ENCODE measurements around the gene IFIT1.

The IFIT1 gene, protein sequence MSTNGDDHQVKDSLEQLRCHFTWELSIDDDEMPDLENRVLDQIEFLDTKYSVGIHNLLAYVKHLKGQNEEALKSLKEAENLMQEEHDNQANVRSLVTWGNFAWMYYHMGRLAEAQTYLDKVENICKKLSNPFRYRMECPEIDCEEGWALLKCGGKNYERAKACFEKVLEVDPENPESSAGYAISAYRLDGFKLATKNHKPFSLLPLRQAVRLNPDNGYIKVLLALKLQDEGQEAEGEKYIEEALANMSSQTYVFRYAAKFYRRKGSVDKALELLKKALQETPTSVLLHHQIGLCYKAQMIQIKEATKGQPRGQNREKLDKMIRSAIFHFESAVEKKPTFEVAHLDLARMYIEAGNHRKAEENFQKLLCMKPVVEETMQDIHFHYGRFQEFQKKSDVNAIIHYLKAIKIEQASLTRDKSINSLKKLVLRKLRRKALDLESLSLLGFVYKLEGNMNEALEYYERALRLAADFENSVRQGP

DNA sequence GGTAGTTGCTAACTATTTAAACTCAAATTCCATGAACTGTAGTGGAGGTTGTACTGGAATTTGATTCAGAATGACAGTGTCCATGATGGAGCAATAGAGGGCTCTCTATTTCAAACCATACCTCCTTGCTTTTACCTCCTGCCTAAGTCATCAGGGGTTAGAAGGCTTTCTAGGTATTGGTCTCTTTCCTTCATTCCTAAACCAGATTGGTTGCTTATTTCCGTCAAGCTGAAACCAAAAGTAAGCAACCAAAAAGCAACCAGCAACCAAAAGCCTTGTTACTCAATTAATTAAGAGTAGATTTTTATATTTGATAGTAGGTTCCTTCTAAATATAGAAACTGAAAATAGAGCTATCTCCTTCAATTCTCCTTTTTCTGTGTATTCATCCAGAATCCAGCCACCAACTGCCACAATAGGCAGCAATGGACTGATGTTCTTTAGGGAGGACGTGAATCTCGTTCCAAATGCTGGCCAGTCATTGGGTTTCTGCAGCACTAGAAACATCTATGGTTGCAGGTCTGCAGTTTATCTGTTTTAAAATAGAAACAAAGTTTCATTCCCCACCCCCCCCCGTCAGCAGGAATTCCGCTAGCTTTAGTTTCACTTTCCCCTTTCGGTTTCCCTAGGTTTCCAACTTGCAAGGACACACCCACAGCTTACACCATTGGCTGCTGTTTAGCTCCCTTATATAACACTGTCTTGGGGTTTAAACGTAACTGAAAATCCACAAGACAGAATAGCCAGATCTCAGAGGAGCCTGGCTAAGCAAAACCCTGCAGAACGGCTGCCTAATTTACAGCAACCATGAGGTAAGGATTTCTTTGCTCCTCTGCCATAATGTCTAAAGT lies at the start of gene IFIT1:
IFIT1 (plus strand) TSS at position 717 of the 850 bp plus-strand sequence; CDS start at position 807, 90 bp downstream.
- TF ChIP-seq, protein P1, sequence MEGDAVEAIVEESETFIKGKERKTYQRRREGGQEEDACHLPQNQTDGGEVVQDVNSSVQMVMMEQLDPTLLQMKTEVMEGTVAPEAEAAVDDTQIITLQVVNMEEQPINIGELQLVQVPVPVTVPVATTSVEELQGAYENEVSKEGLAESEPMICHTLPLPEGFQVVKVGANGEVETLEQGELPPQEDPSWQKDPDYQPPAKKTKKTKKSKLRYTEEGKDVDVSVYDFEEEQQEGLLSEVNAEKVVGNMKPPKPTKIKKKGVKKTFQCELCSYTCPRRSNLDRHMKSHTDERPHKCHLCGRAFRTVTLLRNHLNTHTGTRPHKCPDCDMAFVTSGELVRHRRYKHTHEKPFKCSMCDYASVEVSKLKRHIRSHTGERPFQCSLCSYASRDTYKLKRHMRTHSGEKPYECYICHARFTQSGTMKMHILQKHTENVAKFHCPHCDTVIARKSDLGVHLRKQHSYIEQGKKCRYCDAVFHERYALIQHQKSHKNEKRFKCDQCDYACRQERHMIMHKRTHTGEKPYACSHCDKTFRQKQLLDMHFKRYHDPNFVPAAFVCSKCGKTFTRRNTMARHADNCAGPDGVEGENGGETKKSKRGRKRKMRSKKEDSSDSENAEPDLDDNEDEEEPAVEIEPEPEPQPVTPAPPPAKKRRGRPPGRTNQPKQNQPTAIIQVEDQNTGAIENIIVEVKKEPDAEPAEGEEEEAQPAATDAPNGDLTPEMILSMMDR (IDR thresholded peaks at IDR 0.05; ENCODE audit: insufficient read depth, missing control alignments) = no peak
- FAIRE-seq = no peak
- DNase-seq (ENCODE audit: insufficient read length, low spot score) = no peak

- FAIRE-seq (no peak), DNase-seq (ENCODE audit: insufficient read length, low spot score) (no peak)
- TF ChIP-seq, protein P1 (IDR thresholded peaks at IDR 0.05; ENCODE audit: insufficient read depth, missing control alignments) = no peak
Observed at GRCh38 chr10:89343089-89343767, 49.2 kb upstream of the IFIT1 start.

- FAIRE-seq (no peak), DNase-seq (ENCODE audit: insufficient read length, low spot score) (no peak)
- TF ChIP-seq, protein P1 (IDR thresholded peaks at IDR 0.05; ENCODE audit: insufficient read depth, missing control alignments) = no peak
Observed at GRCh38 chr10:89344156-89344555, 48.3 kb upstream of the IFIT1 start.

DNA sequence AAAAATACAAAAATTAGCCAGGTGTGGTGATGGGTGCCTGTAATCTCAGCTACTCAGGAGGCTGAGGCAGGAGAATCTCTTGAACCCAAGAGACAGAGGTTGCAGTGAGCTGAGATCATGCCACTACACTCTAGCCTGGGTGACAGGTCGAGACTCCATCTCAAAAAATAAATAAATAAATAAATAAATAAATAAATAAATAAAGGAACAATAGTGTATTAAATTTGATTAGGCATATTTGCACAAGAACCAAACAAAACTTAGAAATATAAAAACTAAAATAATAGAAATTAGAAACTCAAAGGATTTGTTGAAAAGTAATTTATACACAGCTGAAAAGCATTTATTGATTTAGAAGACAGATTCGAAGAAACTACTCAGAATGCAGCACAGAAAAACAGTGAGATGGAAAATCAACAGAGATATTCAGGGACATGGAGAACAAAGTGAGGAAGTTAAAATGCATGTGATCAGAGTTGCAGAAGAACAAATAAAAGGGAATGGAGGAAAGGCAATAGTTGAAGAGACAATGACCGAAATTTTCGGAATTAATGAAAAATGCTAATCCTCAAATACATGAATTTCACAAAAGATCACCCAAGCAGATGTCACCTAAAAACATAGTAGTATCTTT lies 46.9 kb upstream of the IFIT1 start:
- no peak for DNase-seq (ENCODE audit: insufficient read length, low spot score)
- TF ChIP-seq, protein P1 (IDR thresholded peaks at IDR 0.05; ENCODE audit: insufficient read depth, missing control alignments) = no peak
- no peak for FAIRE-seq

DNA sequence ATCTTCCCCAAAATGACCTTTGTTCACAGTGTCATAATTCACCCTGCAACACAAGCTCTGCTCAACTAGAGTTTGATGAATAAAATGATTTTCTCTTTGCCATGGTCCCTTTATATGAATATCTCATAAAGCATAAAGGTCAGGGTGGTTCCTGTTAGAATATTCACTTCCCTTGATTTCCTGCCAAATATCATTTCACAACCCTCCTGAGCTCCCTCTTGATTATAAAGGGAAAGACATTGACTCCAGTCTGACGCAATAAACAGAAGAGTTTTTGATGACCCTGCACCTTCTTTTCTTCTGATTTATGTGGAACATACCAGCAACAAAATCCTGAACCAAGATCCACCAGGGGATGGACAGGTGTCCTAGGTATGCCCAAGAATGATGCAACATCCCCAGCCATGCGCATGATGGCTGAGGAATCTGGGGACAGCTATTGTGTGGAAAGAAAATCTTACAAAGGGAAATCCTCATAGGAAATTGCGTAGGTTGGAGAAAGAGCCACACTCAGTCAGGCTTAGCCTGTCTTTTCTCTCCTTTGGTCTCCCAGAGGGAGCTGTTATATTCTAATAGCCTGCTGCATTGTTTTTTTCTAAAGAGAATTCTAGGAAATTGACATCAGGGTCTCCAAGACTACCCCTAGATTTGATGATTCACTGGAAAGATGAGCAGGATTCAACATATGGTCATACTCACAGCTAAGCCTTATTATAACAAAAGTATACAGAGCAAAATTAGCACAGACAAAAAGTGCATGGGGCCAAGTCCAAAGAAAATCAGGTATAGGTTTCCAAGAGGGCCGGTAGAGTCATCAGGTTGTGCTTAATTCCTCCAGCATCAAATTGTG lies 45.8 kb upstream of the IFIT1 start:
- FAIRE-seq (no peak), DNase-seq (ENCODE audit: insufficient read length, low spot score) (no peak)
- TF ChIP-seq, protein P1 (IDR thresholded peaks at IDR 0.05; ENCODE audit: insufficient read depth, missing control alignments) = no peak
